IPS DF 6.9 (cell line): ENCODE measurements around the gene CTAGE8.
"Not testable (repeated sequence)": the region's sequence is repeated elsewhere in the genome, so short reads cannot be mapped to it uniquely, and the experiment has no call there.

Source experiments
- DNase-seq: peaks from one replicate; pipeline ENCODE4 v3.0.0-alpha.2; 2013; ENCODE audit warnings: low read depth, low spot score
- H3K27ac ChIP-seq: one replicate; pipeline ENCODE4 v1.5.1; 2013; ENCODE audit warnings: low read length, control low read depth
- H3K27me3 ChIP-seq: 2 replicates; pipeline ENCODE4 v1.6.1; 2013; ENCODE audit warnings: mild to moderate bottlenecking, low read length; ENCODE audit not compliant: control insufficient read depth, insufficient read depth
- H3K36me3 ChIP-seq: 2 replicates; pipeline ENCODE4 v1.6.1; 2013; ENCODE audit warnings: low read length; ENCODE audit not compliant: control insufficient read depth, insufficient read depth
- H3K4me1 ChIP-seq: 2 replicates; pipeline ENCODE4 v1.6.1; 2013; ENCODE audit warnings: low read length; ENCODE audit not compliant: control insufficient read depth, insufficient read depth
- H3K4me3 ChIP-seq: 2 replicates; pipeline ENCODE4 v1.5.1; 2013; ENCODE audit warnings: mild to moderate bottlenecking, low read length
- H3K9me3 ChIP-seq: 2 replicates; pipeline ENCODE4 v1.6.1; 2013; ENCODE audit warnings: low read length, inconsistent platforms; ENCODE audit not compliant: control insufficient read depth, insufficient read depth
- WGBS: extraction: QIAGEN DNeasy Blood & Tissue Kit; methylation state at CpG from one replicate; pipeline ENCODE4 v1.1.7; 2013; ENCODE audit warnings: mixed read lengths, missing lambda C conversion rate; ENCODE audit not compliant: insufficient read length, insufficient coverage; 5-methylcytosine and 5-hydroxymethylcytosine counted together

Gene CTAGE8

GRCh38 chr7:144255471-144255897 lies 13.6 kb downstream of the CTAGE8 start:
- Histone ChIP-seq H3K4me3 (no peak overlapping the region), H3K36me3 (no peaks in the 10 kb centered on the region), H3K4me1 (no peaks in the 10 kb centered on the region), H3K9me3 (no peaks in the 10 kb centered on the region), H3K27me3 (no peaks in the 10 kb centered on the region), H3K27ac (no peak overlapping the region)
- DNase-seq, result no peak
- no CpG with 5 or more reads among the region's 5 CpGs for WGBS

- DNase-seq, H3K4me1 ChIP-seq, H3K27ac ChIP-seq, H3K27me3 ChIP-seq, H3K36me3 ChIP-seq, H3K9me3 ChIP-seq, H3K4me3 ChIP-seq: not testable (repeated sequence)
- WGBS, result no CpG with 5 or more reads among the region's 4 CpGs
Measured at GRCh38 chr7:144252307-144252706, 16.8 kb downstream of the CTAGE8 start.

- no CpG with 5 or more reads among the region's 1 CpG for WGBS
- not testable (repeated sequence) for H3K9me3 ChIP-seq, H3K36me3 ChIP-seq, H3K4me1 ChIP-seq, H3K4me3 ChIP-seq, H3K27ac ChIP-seq, DNase-seq, H3K27me3 ChIP-seq
Measured at GRCh38 chr7:144247674-144248330, 21.3 kb downstream of the CTAGE8 start.

GRCh38 chr7:144246967-144247366 lies 22.1 kb downstream of the CTAGE8 start:
- H3K27ac ChIP-seq, H3K9me3 ChIP-seq, H3K4me3 ChIP-seq, H3K27me3 ChIP-seq, DNase-seq, H3K4me1 ChIP-seq, H3K36me3 ChIP-seq: not testable (repeated sequence)
- WGBS, result no CpG with 5 or more reads among the region's 5 CpGs

- H3K4me1 ChIP-seq, DNase-seq, H3K27ac ChIP-seq, H3K9me3 ChIP-seq, H3K36me3 ChIP-seq, H3K27me3 ChIP-seq, H3K4me3 ChIP-seq: not testable (repeated sequence)
- WGBS, result no CpG with 5 or more reads among the region's 2 CpGs
Measured at GRCh38 chr7:144245372-144245771, 23.7 kb downstream of the CTAGE8 start.

DNA sequence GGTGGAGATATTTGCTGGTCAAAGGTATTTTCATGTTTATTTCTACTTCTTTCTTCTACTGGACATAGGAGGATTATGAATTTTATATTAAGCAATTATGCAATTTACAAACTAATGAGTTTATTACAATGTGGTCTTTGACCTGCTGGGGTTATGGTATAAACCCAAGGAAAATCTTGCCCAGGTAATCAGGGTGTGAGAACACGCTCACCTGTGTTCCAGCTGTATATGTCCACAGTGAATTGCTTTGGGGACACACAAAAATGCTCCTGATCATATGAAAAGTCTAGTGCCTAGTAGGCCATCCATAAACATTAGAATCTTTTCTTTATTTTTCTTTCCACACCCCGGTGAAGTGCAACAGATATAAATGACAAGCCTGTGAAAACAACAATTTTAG lies 29.7 kb downstream of the CTAGE8 start, which contains the start of gene OR2A42:
Gene OR2A42, minus strand, starts transcription at position 241 of the 400 bp plus-strand sequence. CDS start 6,762 bp downstream, outside the sequence.
- not testable (repeated sequence) for H3K9me3 ChIP-seq, DNase-seq, H3K4me1 ChIP-seq, H3K4me3 ChIP-seq, H3K36me3 ChIP-seq, H3K27me3 ChIP-seq, H3K27ac ChIP-seq
- WGBS, result no CpG with 5 or more reads among the region's 2 CpGs

DNA sequence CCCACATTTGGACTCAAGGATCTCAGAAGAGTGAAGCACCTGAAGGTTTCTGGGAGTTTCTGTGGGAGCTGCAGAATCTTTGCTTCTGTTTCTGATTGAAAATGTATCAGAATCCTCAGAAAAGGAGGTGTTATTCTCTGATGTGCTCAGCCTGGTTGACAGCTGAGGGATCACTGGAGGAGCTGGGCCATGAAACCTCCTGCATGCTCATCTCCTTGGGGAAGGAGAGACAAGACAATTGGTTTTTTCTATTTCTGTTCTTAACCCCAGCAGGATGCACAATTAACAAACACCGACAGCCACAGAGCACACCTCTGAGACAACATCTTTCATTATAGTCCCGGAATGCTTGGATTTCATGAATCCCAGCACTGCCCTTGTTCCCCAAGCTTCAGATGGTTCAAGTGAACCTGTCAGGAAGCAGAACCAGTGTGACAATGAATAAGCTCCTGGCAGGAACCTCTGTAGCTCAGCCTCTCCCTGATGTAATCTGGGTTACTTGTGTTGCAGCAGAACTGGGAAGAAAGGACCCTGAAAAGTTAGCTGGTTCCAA lies 30.5 kb downstream of the CTAGE8 start:
- H3K4me3 ChIP-seq, H3K4me1 ChIP-seq, DNase-seq, H3K27me3 ChIP-seq, H3K9me3 ChIP-seq, H3K36me3 ChIP-seq, H3K27ac ChIP-seq: not testable (repeated sequence)
- no CpG with 5 or more reads among the region's 2 CpGs for WGBS

DNA sequence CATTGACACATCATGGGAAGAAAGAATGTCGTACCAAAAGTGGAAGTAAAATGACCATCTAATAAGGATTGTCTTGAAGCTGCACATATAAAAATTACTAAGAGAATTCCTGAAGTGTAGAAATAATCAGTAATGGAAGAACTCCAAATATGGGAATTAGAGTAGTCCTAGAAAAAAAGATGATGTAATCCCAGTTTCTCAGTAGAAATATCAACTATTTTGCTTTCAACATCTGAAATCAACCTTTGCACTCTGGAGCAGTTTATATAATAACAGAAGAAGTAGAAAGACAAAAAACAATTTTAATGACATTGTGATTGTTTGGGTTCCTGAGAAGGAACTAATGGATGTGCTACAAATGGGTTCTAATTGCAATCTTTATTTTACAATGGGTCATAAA lies 36.0 kb downstream of the CTAGE8 start:
- DNase-seq, H3K36me3 ChIP-seq, H3K4me1 ChIP-seq, H3K27ac ChIP-seq, H3K9me3 ChIP-seq, H3K27me3 ChIP-seq, H3K4me3 ChIP-seq: not testable (repeated sequence)
- no CpG with 5 or more reads among the region's 1 CpG for WGBS

GRCh38 chr7:144231027-144231426 lies 38.1 kb downstream of the CTAGE8 start:
- not testable (repeated sequence) for H3K4me3 ChIP-seq, H3K27me3 ChIP-seq, DNase-seq, H3K36me3 ChIP-seq, H3K9me3 ChIP-seq, H3K27ac ChIP-seq, H3K4me1 ChIP-seq
- no CpG with 5 or more reads among the region's 2 CpGs for WGBS

- not testable (repeated sequence) for H3K36me3 ChIP-seq, H3K4me3 ChIP-seq, H3K9me3 ChIP-seq, DNase-seq, H3K4me1 ChIP-seq, H3K27ac ChIP-seq, H3K27me3 ChIP-seq
- WGBS, result no CpG with 5 or more reads among the region's 3 CpGs
Measured at GRCh38 chr7:144228810-144229209, 40.3 kb downstream of the CTAGE8 start.

DNA sequence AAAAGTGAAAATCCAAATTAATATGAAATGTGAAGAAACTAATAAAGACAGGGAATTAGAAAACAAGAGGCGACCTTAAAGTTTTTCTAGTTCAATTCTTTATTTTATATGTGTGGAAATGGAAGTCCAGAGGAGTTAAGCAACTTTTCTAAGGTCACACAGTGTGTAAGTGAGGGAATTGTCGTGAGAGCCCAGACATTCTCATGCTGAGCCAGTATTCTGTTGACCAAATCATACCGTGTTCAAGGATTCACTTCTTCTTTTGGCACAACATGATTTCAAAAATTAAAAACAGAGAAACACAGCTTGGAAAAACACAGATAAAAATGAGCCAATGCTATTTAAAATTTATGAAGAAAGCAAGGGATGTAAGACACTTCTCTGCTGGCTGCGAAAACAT lies 42.2 kb downstream of the CTAGE8 start:
- H3K9me3 ChIP-seq, H3K4me1 ChIP-seq, H3K36me3 ChIP-seq, H3K4me3 ChIP-seq, DNase-seq, H3K27me3 ChIP-seq, H3K27ac ChIP-seq: not testable (repeated sequence)
- WGBS, result no CpG with 5 or more reads among the region's 4 CpGs
